TTC549 (cell line): ENCODE results near the gene RMRP.

Source experiments
- FAIRE-seq: peaks from 2 replicates; lab custom pipeline; 2012; peaks lifted over from hg19 to GRCh38; lab: Jason Lieb, UNC

RMRP gene

DNA sequence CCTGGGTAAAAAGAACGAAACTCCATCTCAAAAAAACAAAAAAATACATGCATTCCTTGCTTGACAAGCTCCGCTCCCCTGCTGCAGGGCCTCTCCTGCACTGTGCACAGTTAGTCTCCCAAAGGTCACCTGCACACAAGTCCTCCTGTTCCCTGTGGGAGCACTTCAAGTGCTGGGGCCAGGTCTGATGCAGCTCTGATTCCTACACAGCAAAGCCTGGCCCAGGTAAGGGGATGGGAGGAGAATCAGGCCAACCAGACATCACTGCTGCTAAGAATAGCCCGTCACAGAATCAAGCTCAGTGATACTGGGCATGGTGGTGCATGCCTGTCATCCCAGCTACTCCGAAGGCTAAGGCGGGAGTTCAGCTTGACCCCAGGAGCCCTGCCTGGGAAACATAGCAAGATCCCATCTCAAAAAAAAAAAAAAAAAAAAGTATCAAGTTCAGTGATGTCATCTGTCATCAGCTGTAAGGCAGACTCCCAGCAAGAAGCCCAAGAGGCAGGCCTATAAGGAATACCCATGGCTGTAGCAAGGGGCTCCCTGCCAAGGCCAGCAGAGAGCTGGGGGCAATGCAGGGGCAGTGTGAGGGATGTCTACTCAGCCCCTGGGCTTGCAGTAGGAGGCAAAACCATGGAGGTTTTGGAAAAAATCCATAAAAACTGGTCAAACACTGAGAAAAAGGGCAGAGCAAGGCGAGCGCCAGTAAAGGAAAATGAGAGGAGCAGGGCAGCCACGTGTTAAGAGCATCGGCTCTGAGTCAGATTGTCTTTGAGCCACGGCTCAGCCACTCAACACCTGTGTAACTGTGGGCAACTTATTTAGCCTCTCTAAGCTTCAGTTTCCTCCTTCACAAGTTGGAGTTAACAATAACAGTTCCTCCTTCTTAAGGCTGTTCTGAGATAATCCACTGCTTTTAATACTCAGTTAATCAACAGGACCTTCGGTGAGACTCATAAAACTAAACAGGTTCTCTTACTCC lies 28.7 kb upstream of the RMRP start:
- FAIRE-seq, result no peak

DNA sequence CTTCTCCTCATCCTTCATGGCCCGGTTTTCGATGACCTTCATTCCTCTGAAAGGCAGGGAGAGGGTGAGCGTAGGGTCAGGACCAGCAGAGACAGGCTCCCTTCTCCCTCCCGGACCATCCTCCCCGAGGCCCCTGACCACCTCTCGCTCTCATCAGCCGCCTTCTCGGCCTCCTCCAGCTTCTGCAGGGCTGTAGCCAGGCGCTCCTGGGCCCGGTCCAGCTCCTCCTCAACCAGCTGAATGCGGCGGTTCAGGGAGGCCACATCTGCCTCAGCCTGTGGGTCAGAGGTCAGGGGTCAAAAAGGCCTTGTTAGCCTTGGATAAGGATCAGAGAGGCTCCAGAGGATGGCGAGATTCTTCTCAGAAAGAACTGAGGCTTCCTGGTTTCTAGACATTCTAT lies 27.7 kb upstream of the RMRP start:
- FAIRE-seq, result no peak

DNA sequence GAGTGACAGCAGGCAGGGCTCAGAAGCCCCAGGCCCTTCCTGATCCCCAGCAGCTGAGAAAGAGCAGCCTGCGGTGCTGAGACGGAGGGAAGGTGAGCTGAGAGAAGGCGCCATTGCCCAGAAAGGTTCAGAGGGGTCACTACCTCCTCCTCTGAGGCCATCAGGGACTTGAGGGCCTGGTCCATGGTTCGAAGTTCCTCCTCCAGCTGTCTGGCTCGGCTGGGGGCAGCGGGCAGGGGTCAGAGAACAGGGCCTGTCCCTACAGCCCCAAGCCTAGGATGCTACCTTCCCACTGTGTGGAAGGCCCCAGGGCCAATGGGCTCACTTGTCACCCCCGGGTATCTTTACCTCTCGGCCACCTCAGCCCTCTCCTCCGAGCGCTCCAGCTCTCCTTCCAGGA lies 27.1 kb upstream of the RMRP start:
- no peak for FAIRE-seq

- FAIRE-seq, result no peak
Observed at GRCh38 chr9:35683323-35683722, 25.5 kb upstream of the RMRP start.

- no peak for FAIRE-seq
Observed at GRCh38 chr9:35682520-35683315, 24.9 kb upstream of the RMRP start.

- FAIRE-seq, result no peak
Observed at GRCh38 chr9:35682051-35682450, 24.2 kb upstream of the RMRP start.

DNA sequence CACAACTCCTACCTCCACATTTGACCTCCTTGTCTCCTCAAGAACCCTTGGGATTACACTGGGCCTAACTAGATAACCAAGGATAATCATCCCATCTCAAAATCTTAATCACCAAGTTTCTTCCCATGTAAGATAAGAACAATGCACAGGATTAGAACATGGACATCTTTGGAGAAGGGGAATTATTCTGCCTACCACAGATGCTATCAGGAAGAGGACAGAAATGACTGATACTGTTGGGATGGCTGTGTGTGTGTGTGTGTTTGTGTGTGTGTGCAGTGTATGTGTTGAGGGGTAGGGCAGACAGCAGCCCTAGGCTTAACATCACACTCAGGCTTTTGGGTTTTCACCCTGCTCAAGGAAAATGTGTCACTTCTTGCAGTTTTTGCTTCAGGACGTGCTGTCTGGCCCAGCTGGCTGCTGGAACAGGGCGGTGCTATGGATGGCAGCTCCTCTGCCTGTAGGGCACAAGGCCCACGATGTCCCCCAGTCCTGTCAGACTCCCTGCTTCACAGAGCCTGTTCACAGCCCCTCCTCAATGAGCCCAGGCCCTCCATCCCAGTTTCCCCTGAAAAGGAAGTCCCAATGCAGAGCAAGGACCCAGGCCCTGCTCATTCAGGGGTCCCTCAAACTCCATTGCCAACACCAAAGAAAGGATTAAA lies 23.7 kb upstream of the RMRP start:
- FAIRE-seq, result no peak

DNA sequence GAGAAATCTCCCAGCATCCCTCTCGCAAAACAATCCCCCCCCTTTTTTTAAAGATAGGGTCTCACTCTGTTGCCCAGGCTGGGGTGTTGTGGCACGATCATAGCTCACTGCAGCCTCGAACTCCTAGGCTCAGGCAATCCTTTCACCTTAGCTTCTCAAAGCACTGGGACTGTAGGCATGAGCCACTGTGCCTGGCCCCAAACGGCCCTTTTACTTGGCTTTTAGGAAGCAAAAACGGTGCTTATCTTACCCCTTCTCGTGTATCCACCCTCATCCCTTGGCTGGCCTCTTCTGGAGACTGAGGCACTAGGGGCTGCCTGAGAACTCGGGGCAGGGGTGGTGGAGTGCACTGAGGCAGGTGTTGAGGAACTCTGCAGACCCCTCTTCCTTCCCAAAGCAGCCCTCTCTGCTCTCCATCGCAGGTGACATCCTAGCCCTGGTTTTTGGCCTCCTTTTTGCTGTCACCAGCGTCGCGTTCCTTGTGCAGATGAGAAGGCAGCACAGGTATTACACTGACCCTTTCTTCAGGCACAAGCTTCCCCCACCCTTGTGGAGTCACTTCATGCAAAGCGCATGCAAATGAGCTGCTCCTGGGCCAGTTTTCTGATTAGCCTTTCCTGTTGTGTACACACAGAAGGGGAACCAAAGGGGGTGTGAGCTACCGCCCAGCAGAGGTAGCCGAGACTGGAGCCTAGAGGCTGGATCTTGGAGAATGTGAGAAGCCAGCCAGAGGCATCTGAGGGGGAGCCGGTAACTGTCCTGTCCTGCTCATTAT lies 22.7 kb upstream of the RMRP start:
- FAIRE-seq, result no peak

DNA sequence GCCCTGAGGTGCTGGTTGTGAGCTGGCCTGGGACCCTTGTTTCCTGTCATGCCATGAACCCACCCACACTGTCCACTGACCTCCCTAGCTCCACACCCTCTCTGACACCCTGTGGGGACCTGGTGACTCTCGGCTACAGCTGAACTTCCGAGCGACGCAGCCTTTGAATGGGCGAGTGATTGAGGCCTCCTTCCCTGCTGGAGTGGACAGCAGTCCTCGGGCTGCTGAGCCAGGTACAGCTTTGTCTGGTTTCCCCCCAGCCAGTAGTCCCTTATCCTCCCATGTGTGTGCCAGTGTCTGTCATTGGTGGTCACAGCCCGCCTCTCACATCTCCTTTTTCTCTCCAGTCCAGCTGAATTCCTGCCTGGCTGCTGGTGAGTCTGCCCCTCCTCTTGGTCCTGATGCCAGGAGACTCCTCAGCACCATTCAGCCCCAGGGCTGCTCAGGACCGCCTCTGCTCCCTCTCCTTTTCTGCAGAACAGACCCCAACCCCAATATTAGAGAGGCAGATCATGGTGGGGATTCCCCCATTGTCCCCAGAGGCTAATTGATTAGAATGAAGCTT lies 22.0 kb upstream of the RMRP start:
- FAIRE-seq, result no peak

- FAIRE-seq, result no peak
Observed at GRCh38 chr9:35679091-35679490, 21.3 kb upstream of the RMRP start.

GRCh38 chr9:35675732-35676392 lies 18.0 kb upstream of the RMRP start:
- FAIRE-seq, result no peak

DNA sequence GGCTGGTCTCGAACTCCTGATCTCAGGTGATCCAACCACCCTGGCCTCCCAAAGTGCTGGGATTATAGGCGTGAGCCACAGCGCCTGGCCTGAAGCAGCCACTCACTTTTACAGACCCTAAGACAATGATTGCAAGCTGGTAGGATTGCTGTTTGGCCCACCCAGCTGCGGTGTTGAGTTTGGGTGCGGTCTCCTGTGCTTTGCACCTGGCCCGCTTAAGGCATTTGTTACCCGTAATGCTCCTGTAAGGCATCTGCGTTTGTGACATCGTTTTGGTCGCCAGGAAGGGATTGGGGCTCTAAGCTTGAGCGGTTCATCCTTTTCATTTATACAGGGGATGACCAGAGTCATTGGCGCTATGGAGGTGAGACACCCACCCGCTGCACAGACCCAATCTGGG lies 17.4 kb upstream of the RMRP start:
- FAIRE-seq, result no peak

GRCh38 chr9:35674025-35674361 lies 16.2 kb upstream of the RMRP start:
- FAIRE-seq, result no peak

GRCh38 chr9:35673132-35674024 lies 15.6 kb upstream of the RMRP start, which contains the start of gene CA9:
CA9 (plus strand) TSS chr9:35673928; CDS start chr9:35673960, 32 bp downstream.
- FAIRE-seq, result no peak

DNA sequence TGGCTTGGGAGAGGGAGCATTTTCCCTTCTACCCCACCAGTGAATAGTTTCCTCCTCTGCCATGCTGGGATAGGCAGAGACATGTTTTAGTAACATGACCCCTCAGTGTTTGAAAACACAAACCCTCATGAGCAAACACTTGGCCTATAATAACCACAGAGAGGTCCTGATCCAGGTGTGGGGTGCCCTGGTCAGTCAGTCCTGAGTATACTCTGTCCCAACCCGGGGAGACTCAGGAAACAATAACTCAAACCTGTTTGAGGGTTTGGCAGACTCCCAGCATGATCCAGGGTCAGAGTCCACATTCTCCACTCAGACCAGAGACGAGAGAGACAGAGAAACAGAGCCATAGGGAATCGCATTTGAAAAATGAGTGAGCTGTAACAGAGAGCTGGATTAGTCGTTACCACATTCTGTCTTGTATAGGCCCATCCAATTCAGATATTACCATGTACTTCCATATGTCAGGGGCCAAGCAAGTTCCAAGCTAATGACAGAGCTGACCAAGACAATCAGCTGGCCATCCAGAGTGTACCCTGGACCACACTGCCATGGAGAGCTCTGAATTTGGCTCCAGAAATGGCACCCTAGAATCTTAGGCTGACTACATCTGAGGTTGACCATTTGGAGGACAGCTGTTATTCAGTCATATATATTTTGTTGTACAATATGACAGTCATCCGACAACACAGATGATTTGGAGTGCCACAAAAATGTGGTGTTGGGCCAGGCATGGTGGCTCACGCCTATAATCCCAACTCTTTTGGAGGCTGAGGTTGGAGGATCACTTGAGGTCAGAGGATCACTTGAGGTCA lies 11.7 kb upstream of the RMRP start:
- FAIRE-seq, result no peak

GRCh38 chr9:35667939-35668338 lies 10.1 kb upstream of the RMRP start:
- no peak for FAIRE-seq

DNA sequence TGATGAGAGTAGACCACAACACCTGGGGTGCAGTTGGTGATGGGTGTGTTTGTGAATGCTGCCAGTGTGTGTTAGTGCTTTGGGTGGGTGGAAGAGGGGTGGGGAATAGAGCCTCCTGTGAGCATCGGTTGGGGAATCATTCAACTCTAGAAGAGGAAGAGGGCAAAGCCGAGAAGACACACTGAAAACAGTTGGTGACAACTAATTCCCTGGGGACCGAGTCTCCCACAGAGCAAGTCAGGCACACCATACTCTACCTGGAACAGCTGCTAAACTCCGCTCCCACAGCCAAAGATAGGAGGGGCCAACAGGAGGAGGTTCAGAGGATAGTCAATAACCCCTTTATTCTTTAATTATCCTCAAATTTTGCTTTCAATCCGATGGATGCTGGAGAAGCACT lies 8.7 kb upstream of the RMRP start:
- FAIRE-seq, result no peak

DNA sequence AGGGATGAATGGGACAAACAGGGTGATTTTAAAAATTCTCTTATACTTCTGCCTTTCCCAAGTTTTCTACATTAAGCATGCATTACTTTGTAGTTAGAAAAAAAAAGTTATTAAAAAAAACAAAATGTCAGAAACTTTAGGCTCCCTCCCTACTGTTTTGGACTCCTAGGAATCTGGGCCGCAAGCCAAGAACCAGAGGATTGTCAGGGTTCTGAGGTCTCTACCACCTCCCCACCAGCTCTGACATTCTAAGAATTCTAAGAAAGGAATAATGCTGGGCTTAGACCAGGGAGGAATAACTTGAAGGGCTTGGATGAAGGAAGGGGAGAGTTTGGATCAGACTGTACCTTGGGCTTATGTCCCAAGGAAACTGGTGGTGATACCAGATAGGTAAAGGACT lies 8.2 kb upstream of the RMRP start:
- FAIRE-seq, result no peak

GRCh38 chr9:35665471-35665818 lies 7.6 kb upstream of the RMRP start:
- FAIRE-seq, result no peak
